GM18508 (cell line): Measurements from ENCODE around the gene HNRNPUL1.

Experiments used
- ATAC-seq: cut with Tn5 transposase; IDR thresholded peaks from one replicate; pipeline ENCODE4 v1.9.1; 2021; ENCODE audit warnings: moderate number of reproducible peaks; ENCODE audit not compliant: insufficient read depth, unreplicated experiment

The HNRNPUL1 gene

DNA sequence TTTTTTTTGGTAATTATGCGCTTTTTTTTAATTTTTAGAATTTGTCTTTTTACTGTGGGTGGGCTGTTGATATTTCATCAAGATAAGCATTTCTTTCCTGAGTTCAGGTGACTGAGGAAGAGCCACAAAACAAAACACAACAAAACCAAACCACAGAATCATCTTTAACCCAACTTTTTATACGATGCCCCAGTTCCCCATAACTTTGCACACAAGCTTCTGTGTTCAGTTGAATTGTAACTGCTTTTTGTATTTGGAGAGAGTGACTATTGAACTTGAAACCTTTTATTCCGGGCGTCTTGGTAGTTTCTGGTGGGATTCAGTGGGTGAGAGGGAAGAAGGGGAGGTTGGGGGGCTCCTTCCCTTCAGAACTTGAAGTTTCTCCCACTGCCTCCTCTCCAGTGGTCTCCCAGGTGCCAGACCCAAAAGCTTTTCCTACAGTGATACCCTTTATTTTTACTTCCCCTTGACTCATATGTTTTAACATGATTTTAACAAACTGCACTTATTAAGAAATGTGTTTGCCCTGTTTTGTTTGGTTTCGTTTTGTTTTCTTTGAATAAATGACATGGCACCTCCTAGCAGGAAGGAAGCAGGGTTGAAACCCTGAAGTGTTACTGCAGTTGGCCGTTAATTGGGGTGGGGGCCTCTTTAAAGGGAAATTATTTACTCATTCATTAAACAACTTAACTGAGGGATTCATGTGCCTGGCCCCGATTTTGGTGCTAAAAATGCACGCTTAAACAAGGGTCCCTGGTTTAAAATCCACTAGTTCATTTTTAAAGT, 43.1 kb downstream of the HNRNPUL1 start:
- no peak for ATAC-seq

DNA sequence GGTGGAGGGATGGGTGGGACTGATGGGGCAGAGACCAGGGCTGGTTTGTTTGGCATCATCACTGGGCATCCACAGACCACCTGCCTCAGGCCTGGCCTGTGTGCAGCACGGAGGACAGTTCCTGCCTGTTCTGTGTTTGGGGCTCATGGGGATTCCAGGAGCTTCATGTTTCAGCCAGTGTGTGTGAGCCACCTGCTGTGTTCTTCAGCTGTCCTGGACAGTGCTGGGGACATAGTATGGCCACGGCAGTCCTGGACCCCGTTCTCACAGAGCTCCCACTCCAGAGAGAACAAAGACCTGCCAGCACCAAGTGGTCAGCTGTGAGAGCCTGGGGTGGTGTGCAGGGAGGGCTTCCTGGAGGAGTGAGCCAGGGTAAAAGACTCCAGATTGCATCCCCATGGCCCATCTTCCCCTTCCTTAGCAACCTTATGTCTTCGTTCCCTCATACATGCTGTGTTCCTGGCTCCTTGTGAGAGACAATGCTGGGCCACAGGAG, 43.8 kb downstream of the HNRNPUL1 start:
- no peak for ATAC-seq

DNA sequence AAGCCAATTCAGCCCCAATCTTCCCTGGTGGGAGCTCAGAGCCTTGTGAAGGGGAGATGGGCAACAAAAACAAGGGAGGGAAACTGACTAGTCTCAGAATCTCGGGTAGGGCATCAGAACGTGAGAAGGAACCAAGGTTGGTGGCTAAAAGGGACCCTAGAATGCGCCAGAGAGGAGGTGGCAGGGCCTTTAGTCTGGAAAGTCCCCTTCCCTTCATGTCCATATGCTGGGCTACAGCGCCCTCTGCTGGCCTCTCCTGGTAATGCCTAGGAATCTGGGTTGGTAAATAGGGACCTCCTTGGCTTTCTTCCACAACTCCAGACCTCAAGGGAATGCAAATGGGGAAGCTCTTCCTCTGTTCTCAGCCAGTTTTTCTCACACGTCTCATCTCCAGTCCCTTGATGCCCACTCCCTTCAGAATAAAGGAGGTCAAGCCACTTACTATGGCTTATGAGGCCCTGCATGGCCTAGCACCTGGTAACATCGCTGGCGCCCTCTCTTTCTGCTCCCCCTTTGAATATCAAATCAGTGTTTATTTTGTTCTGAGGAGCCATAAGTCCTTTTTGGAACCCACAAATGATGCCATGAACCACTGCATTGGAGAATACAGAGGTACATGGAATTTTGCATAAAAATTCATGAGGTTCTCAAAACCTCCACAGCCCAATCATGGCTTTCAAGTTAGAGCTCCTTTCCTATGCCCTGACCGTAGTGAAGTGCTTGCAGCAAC, 44.4 kb downstream of the HNRNPUL1 start:
- no peak for ATAC-seq

DNA sequence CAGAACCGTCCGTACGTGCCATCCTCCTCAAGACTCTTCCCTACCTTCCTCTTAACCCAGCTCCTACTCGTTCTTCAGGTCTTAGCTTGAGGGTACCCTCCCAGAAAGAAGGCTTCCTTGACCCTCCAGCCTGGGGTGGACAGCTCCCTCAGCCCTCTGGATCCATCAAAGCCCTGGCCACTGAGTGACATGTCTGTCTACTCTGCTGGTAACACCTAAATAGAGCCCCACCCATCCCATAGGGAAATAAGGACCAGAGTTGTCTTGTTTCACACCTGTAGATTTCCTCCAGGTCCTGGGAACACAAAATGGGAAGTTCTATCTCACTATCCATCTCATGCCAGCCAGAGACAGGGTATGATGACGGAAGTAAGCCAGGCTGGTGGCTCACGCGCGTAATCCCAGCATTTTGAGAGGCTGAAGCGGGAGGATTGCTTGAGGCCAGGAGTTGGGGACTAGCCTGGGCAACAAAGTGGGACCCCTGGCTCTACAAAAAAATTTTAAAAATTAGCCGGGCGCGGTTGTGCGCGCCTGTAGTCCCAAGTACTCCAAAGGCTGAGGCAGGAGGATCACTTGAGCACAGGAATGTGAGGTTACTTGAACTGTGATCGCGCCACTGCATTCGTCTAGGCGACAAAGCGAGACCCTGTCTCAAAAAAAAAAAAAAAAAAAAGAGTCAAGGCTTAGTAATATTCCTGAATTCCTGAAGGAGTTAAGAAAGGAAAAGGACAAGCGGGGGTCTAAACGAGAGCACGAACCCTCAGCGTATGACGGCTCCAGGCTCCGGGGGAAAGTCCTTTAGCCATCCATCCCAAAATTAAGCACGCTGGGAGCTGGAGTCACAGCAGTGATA, 45.2 kb downstream of the HNRNPUL1 start:
- no peak for ATAC-seq

DNA sequence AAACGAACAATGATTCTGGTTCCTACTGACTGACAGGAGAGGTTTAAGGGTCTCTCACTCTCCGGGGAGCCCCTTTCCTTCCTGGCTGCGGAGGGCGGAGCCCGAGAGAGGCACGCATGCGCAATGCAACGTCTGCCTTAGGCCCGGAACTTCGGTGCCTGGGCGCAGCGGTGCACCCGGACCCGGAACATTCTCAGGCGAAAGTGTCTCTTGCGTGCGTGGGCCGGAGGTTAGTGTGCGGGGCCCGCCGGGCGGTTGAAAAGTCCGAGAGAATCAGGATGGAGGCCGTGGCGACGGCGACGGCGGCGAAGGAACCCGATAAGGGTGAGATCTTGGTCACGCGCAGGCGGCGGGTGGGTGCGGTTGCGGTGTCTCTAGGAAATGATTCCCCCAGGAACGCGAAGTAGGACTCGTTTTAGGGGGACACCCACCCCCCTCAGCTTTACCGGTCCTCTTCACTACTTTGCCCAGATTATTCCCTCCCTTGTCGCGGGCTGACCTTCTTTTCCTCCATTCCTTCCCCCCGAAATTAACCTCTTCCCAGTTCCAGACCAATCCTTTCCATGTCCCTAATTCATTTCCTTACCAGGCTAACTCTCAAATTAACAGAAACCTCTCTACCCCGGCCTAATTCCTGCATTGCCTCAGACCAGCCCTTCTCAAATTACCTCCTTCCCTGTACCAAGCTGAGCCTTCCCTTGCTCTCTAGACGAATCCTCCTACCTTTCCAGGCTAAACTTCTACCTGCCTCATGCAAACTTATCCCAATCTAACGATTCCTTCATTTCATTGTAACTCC, 46.1 kb downstream of the HNRNPUL1 start, which contains the start of gene CCDC97:
Gene CCDC97 (plus strand): TSS at position 140 of the 799 bp plus-strand sequence. CDS start 139 bp downstream, at position 279.
- ATAC-seq = peak; percentile 39

DNA sequence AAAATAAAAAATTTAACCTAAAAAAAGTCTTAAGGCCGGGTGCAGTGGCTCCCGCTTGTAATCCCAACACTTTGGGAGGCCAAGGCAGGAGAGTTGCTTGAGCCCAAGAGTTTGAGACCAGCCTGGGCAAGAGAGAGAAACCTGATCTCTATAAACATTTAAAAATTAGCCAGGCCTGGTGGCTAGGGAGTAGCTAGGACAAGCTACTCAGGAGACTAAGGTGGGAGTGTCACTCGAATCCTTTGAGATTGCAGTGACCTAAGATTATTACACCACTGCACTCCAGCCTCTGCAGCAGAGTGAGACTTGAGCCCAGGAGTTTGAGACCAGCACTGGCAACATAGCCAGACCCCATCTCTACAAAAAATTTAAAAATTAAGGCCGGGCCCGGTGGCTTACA, 46.9 kb downstream of the HNRNPUL1 start:
- no peak for ATAC-seq

DNA sequence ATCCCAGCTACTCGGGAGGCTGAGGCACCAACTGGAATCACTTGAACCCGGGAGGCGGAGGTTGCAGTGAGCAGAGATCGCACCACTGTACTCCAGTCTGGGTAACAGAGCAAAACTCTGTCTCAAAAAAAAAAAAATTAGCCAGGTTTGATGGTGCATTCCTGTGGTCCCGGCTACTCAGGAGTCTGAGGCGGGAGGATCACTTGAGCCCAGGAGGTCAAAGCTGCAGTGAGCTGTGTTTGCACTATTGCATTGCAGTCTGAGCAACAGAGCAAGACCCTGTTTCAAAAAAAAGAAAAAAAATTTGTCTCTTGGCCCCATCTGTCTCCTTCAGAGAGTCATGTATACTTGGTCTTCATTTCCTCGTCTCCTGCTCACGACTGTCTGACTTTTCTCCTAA, 47.4 kb downstream of the HNRNPUL1 start:
- ATAC-seq = no peak

DNA sequence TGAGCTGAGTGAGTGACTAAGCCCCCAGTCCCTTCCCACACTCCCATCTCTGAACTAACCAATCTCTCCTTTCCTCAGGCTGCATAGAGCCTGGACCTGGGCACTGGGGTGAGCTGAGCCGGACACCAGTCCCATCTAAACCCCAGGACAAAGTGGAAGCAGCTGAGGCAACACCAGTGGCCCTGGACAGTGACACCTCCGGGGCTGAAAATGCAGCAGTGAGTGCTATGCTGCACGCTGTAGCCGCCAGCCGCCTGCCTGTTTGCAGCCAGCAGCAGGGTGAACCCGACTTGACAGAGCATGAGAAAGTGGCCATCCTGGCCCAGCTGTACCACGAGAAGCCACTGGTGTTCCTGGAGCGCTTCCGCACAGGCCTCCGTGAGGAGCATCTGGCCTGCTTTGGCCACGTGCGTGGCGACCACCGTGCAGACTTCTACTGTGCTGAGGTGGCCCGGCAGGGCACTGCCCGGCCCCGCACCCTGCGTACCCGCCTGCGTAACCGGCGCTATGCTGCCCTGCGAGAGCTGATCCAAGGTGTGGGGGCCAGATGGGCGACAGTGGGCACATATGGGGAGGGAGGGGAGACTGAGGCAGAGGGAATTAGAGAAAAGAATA, 52.2 kb downstream of the HNRNPUL1 start:
- no peak for ATAC-seq

DNA sequence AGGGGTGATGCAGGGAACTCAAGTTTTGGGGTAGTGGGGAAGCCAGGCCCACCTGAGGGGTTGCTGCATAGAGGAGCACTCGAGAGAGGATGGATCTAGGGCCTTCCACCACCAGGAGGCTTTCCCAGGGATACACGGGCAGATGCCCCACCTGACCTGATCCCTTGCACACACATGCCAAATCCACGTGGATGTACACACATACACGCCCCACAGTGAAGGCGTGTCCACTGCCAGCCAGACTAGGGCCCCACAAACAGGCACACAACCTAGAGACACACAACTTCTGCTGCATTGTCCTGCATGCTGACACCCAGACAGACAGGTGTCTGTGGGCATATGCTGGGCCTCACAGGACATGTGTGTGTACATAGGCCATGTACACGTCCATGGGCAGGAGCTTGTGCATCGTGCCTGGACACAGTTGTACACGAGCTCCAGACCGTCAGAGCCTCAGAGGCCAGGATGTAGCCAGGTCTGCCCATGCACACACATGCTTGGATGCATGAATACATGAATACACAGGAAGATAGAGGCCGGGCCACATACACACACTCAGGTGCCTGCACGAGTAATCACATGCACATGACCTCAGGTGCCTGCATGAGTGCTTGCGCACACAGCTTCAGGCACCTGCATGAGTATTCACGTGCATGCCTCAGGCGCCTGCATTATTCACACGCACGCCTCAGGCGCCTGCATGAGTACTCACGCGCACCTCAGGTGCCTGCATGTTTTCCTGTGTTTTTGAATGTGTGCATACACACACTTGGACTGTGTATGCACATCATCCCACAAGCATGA, 54.7 kb downstream of the HNRNPUL1 start:
- no peak for ATAC-seq

DNA sequence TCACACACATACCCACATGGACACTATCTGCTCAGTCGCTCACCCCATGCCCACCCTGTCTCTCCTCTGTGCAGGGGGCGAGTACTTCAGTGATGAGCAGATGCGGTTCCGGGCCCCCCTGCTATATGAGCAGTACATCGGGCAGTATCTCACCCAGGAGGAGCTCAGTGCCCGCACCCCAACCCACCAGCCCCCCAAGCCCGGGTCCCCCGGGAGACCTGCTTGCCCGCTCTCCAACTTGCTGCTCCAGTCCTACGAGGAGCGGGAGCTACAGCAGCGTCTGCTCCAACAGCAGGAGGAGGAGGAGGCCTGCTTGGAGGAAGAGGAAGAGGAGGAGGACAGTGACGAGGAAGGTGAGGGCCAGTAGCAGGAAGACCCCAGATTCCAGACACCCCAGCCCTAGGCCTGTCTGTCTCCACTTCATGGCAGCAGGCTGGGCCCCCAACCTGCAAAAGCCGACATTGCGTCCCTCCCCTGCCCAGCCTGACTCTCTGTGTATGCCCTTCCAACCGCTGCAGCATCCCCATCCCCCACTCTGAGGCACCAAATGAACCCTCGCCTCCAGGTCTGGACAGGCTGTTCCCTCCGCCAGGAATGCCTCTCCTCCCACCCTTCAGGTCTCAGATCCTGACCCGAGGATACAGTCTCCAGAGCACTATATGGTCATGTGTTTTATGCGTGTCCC, 55.5 kb downstream of the HNRNPUL1 start:
- no peak for ATAC-seq

DNA sequence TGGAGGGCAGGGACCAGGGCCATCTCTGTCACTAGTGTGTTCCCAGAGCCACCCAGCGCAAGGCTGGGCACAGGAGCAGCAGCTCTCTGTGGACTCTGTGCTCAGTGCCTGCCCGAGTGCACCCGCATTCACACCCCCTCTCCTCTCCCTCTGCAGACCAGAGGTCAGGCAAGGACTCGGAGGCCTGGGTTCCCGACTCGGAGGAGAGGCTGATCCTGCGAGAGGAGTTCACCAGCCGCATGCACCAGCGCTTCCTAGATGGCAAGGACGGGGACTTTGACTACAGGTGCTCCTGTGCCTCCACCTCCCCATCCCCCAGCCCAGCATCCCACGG, 56.0 kb downstream of the HNRNPUL1 start:
- ATAC-seq = no peak

DNA sequence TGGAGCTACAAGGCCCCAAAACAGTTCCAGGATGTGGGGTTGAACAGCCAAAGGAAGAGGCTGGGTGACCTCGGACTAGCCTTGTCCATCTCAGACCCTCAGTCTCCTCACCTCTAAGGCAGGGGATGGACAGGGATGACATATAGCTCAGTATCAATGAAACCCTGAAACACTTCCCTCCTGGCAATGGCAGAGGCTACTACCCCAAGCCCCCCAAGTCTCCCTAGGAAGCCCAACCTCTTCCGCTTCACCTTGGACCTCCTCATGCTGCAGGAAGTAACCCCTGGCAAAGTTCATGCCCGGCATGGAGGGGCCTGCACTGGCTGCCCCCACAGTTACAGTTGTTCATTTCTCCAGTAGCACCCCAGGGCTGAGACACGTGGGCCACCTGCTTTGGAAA, 56.4 kb downstream of the HNRNPUL1 start:
- ATAC-seq = no peak

DNA sequence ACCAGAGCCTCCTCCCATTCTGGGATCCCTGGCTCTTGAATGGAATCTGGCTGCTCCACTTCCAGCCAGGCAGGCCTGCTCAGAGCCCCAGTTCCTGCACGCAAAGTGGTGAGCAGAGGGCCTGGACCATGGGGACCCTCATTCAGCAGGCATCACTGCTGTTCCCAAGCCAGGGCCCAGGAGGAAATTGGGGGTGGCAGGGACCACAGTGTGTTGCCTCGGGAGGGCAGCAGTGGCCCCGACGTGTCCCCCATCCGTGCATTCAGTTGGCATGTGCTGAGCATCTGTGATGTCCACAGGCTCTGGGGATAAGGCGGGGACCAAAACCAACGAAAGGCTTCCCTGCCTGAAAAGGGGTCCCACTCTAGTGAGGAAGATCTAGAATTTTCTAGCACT, 57.0 kb downstream of the HNRNPUL1 start:
- ATAC-seq = no peak

DNA sequence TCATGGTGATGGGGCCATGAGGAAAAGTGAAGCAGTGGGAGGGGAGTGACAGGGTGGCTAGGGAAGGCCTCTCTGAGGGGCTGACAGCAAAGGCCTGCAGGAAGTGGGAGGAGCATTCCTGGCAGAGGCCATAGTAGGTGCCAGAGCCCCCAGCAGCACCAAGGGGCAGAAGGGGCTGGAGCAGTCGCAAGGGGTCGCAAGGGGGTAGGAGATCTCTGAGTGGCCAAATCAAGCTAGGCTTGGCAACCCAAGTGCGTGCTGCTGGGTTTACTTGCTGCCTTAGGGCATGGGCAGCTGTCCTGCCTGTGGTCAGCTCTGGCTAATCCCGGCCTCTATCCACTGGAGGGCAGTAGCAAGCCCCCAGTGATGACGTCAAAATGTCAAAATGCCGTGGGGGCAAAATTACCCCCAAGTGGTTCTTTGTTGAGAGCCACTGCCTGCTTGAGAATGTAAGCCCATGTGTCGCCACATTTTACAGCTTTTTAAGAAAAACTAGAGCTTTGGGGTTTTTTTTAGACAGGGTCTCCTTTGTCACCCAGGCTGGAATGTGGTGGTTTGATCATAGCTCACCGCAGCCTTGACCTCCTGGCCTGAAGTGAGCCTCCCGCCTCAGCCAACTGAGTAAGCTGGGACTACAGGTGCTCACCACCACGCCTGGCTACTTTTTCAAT, 57.6 kb downstream of the HNRNPUL1 start:
- no peak for ATAC-seq

DNA sequence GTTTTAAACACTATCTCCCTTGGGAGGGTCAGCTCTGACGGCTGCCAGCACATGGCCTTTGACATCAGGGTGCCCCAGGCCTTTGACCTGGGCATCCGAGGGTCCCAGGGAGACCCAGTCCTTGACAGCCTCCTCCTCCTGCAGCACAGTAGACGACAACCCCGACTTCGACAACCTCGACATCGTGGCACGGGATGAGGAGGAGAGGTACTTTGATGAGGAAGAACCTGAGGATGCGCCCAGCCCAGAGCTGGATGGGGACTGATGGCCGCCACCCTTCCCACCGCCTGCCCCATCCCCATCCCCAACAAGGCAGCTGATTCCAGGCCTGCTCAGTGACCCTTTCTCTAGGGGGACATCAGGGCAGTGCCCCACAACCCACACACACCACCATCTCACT, 58.3 kb downstream of the HNRNPUL1 start:
- no peak for ATAC-seq

DNA sequence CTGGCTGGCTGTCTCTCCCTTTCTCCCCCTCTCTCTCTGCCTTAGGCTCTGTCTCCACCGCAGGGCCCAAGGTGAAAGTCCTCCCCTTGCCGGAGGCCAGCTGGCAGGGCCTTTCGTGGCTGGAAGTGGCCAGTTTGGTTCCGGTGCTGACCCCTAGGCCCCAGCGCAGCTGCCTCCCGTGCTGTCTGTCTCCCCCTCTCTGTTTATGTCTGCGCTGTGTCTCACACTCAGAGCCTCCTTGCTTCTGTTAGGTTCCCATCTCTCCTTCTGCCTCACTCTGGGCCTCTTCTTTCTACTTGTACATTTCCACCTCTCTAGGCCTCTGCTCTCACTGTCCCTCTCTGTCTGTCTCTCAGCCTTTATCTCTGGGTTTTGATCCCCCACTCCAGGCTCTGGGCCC, 58.9 kb downstream of the HNRNPUL1 start:
- ATAC-seq = no peak

DNA sequence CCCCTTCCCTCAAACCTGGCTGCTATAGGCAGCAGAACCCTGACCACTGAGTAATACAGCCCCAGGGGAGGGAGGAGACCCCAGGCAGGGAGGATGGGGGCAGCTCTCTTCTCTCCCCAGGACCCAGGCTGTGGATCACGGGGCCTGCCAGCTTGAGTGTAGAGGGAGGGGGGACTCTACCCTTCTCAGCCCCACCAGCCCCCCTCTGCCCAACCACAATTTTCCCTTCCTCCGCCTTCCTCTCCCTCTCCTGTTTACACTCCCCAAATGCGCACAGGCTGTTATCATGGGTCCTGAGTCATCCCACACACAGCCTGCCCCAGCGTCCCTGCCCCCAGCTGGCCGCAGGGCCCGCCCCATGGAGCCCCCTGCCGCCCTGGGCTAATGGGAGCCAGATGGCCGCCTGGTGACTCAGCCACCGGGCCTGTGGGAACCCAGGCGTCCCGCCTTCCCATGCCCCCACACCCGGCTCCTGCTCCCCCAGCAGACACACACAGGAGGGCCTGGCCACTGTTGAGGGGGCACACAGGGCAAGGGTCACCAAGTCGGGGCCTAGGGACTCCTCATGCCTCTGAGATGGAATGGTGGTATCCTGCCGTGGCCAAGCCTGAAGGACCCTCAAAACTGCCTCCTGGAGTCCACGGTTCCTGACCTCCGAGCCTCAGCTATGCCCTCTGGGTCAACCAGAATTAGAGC, 59.4 kb downstream of the HNRNPUL1 start:
- ATAC-seq = no peak
